Measurements from ENCODE around the gene WDR19.

Gene WDR19

GRCh38 chr4:39326468-39326977 is 144.2 kb downstream of the WDR19 start:
- no peak overlapping the region for H3K4me3 Mint-ChIP-seq
- H3K9me3 Mint-ChIP-seq, result no peaks in the 10 kb centered on the region
- DNase-seq (ENCODE audit: low spot score), result no peak
- peaks cover 54% of the 10 kb centered on the region for H3K36me3 Mint-ChIP-seq (ENCODE audit: low read depth)
- H3K4me1 Mint-ChIP-seq (ENCODE audit: low read depth), result peaks cover 5% of the 10 kb centered on the region
- no peaks in the 10 kb centered on the region for H3K27me3 Mint-ChIP-seq (ENCODE audit: low read depth)
- H3K27ac Mint-ChIP-seq, result no peak overlapping the region

GRCh38 chr4:39330353-39330752 is 148.0 kb downstream of the WDR19 start:
- no peaks in the 10 kb centered on the region for H3K9me3 Mint-ChIP-seq
- no peak for DNase-seq (ENCODE audit: low spot score)
- H3K27me3 Mint-ChIP-seq (ENCODE audit: low read depth), result no peaks in the 10 kb centered on the region
- H3K36me3 Mint-ChIP-seq (ENCODE audit: low read depth), result peaks cover 32% of the 10 kb centered on the region
- no peak overlapping the region for H3K27ac Mint-ChIP-seq
- H3K4me3 Mint-ChIP-seq, result no peak overlapping the region
- peaks cover 5% of the 10 kb centered on the region for H3K4me1 Mint-ChIP-seq (ENCODE audit: low read depth)

GRCh38 chr4:39331191-39331590 is 148.9 kb downstream of the WDR19 start:
- no peaks in the 10 kb centered on the region for H3K27me3 Mint-ChIP-seq (ENCODE audit: low read depth)
- peaks cover 5% of the 10 kb centered on the region for H3K4me1 Mint-ChIP-seq (ENCODE audit: low read depth)
- no peak overlapping the region for H3K27ac Mint-ChIP-seq
- H3K36me3 Mint-ChIP-seq (ENCODE audit: low read depth), result peaks cover 25% of the 10 kb centered on the region
- no peaks in the 10 kb centered on the region for H3K9me3 Mint-ChIP-seq
- no peak overlapping the region for H3K4me3 Mint-ChIP-seq
- DNase-seq (ENCODE audit: low spot score), result no peak

All from T-helper 2 cell treated with Interferon-gamma antibody and Interleukin-4, amounts not matched to agents 5 μg/mL and 100 μg/mL, for 36 hours (primary cell).